B cell (primary cell): ENCODE measurements around the gene PODNL1.

Source experiments
- EZH2 ChIP-seq: IDR thresholded peaks from 2 replicates; pipeline ENCODE4 v1.6.1; 2012; ENCODE audit warnings: borderline replicate concordance, low read depth, mild to moderate bottlenecking, moderate library complexity, low read length; ENCODE audit not compliant: insufficient read depth, poor library complexity, severe bottlenecking
- TF ChIP-seq, protein P1 (sequence below): fragments of 200-600 bp; IDR thresholded peaks from one replicate; pipeline ENCODE4 v1.8.0; 2022; ENCODE audit warnings: antibody characterized with exemption, mild to moderate bottlenecking

DNA sequence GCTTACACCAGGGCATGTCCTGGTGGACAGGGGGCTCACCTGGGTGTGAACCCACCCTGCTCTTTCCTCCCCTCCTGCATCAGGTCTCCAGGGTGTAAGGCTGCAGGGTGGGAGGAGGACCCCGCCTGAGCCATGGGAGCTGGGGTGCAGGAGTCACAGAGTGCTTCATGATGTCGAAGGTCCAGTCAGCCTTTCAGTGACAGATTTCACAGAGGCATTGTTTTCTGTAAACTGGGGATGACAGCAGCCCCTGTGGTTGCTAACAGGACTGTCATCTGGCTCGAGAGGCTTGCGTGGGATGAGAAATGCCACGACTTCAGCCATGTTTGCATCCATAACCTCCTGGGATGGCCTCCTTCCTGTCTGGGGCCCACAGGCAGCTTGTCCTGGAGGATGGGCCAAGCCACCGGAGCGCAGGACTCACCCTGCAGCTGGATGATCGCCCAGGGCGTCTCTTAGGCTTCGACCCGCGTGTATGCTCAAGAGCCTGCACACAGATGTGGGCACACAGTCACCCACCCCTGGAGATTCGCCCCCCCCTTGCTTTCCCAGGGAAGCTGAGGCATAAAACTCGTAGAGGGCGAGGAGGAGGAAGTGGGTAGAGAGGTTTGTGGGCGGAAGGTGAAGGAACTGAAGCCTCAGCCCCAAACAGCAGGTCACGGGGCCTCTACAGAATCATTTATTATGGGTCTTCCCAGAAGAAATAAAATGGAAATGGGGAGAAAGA lies 56.4 kb downstream of the PODNL1 start:
- TF ChIP-seq, protein P1, sequence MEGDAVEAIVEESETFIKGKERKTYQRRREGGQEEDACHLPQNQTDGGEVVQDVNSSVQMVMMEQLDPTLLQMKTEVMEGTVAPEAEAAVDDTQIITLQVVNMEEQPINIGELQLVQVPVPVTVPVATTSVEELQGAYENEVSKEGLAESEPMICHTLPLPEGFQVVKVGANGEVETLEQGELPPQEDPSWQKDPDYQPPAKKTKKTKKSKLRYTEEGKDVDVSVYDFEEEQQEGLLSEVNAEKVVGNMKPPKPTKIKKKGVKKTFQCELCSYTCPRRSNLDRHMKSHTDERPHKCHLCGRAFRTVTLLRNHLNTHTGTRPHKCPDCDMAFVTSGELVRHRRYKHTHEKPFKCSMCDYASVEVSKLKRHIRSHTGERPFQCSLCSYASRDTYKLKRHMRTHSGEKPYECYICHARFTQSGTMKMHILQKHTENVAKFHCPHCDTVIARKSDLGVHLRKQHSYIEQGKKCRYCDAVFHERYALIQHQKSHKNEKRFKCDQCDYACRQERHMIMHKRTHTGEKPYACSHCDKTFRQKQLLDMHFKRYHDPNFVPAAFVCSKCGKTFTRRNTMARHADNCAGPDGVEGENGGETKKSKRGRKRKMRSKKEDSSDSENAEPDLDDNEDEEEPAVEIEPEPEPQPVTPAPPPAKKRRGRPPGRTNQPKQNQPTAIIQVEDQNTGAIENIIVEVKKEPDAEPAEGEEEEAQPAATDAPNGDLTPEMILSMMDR, result no peak
- no peak for TF ChIP-seq EZH2
